NCI-H2196 (cell line): ENCODE results near the gene TEAD2.

Experiments used
- DNase-seq: peaks from one replicate; lab custom pipeline; 2025; ENCODE audit not compliant: unreplicated experiment; lab: John Stamatoyannopoulos, UW

Gene TEAD2

DNA sequence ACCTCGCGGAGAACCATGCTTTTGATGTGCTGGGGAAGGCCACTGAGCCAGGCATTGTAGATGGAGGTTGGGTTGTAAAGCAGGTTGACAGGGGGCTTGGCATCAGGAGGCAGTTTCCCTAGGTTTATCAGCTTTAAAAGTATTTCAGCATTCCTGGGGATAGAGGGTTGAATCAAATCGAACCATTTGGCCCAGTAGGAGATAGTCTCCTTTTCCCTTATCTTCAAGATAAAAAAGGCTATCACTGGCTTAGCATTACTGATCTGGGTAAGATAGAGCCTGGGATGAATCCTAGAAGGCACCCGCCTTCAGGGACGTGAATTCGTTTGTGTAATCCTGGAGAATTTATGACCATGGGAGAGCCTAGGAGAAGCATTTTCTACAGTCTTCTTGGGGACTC is 67.8 kb downstream of the TEAD2 start:
- DNase-seq = no peak
